ENCODE results near the gene KNSTRN.
A peak's percentile ranks its signal among the peaks of the same experiment; 100 is the strongest.

Gene KNSTRN

GRCh38 chr15:40355976-40356585 lies 26.4 kb upstream of the KNSTRN start:
- peak overlapping the region in 1 of 2 donors; percentile 39 for H3K9ac ChIP-seq (ENCODE audit: low read depth in 1 of 2, low read length in 2 of 2)
- H3K27ac ChIP-seq (ENCODE audit: low read depth, low read length), result no peak overlapping the region
- no peaks in the 10 kb centered on the region for H3K9me3 ChIP-seq (ENCODE audit: control insufficient read depth in 1 of 2, low read length in 2 of 2)

GRCh38 chr15:40357246-40357645 lies 25.3 kb upstream of the KNSTRN start:
- no peak overlapping the region for H3K27ac ChIP-seq (ENCODE audit: low read depth, low read length)
- peaks cover 39 to 41% of the 10 kb centered on the region in 2 donors for H3K4me1 ChIP-seq (ENCODE audit: control insufficient read depth in 1 of 2, insufficient read depth in 2 of 2, low read length in 2 of 2)
- peaks cover 15 to 27% of the 10 kb centered on the region in 2 donors for H3K36me3 ChIP-seq (ENCODE audit: control insufficient read depth in 1 of 2, insufficient read depth in 2 of 2, low read length in 2 of 2)
- H3K4me3 ChIP-seq (ENCODE audit: low read depth in 1 of 2, low read length in 2 of 2), result peak overlapping the region; percentile 8 to 59
- no peaks in the 10 kb centered on the region for H3K9me3 ChIP-seq (ENCODE audit: control insufficient read depth in 1 of 2, low read length in 2 of 2)
- H3K9ac ChIP-seq (ENCODE audit: low read depth in 1 of 2, low read length in 2 of 2), result peak overlapping the region in 1 of 2 donors; percentile 35
- no peaks in the 10 kb centered on the region for H3K27me3 ChIP-seq (ENCODE audit: control insufficient read depth in 1 of 2, insufficient read depth in 2 of 2, low read length in 2 of 2)

More at GRCh38 chr15:40355976-40356585, 26.4 kb upstream of the KNSTRN start:
- peaks cover 15 to 27% of the 10 kb centered on the region in 2 donors for H3K36me3 ChIP-seq (ENCODE audit: control insufficient read depth in 1 of 2, insufficient read depth in 2 of 2, low read length in 2 of 2)
- no peaks in the 10 kb centered on the region for H3K27me3 ChIP-seq (ENCODE audit: control insufficient read depth in 1 of 2, insufficient read depth in 2 of 2, low read length in 2 of 2)
- H3K4me3 ChIP-seq (ENCODE audit: low read depth in 1 of 2, low read length in 2 of 2), result peak overlapping the region in 1 of 2 donors; percentile 29
- H3K4me1 ChIP-seq (ENCODE audit: control insufficient read depth in 1 of 2, insufficient read depth in 2 of 2, low read length in 2 of 2), result peaks cover 39 to 41% of the 10 kb centered on the region in 2 donors

GRCh38 chr15:40357723-40358470 lies 24.6 kb upstream of the KNSTRN start, which contains the start of gene DISP2:
Gene DISP2 (plus strand): TSS chr15:40358219. CDS start chr15:40358322, 103 bp downstream.
- H3K4me1 ChIP-seq (ENCODE audit: control insufficient read depth in 1 of 2, insufficient read depth in 2 of 2, low read length in 2 of 2), result peaks cover 39 to 41% of the 10 kb centered on the region in 2 donors
- H3K9ac ChIP-seq (ENCODE audit: low read depth in 1 of 2, low read length in 2 of 2), result peak within 1 kb of the TSS in 1 of 2 donors; percentile 35
- no peaks in the 10 kb centered on the region for H3K27me3 ChIP-seq (ENCODE audit: control insufficient read depth in 1 of 2, insufficient read depth in 2 of 2, low read length in 2 of 2)
- H3K27ac ChIP-seq (ENCODE audit: low read depth, low read length), result no peak within 1 kb of the TSS
- no peaks in the 10 kb centered on the region for H3K9me3 ChIP-seq (ENCODE audit: control insufficient read depth in 1 of 2, low read length in 2 of 2)
- H3K4me3 ChIP-seq (ENCODE audit: low read depth in 1 of 2, low read length in 2 of 2), result peak within 1 kb of the TSS; percentile 53 to 60
- H3K36me3 ChIP-seq (ENCODE audit: control insufficient read depth in 1 of 2, insufficient read depth in 2 of 2, low read length in 2 of 2), result peaks cover 15 to 27% of the 10 kb centered on the region in 2 donors

GRCh38 chr15:40358471-40359353 lies 23.8 kb upstream of the KNSTRN start:
- Histone ChIP-seq H3K9ac (ENCODE audit: low read depth in 1 of 2, low read length in 2 of 2) (no peak overlapping the region), H3K4me3 (ENCODE audit: low read depth in 1 of 2, low read length in 2 of 2) (peak overlapping the region; percentile 53 to 60), H3K36me3 (ENCODE audit: control insufficient read depth in 1 of 2, insufficient read depth in 2 of 2, low read length in 2 of 2) (peaks cover 15 to 24% of the 10 kb centered on the region in 2 donors), H3K9me3 (ENCODE audit: control insufficient read depth in 1 of 2, low read length in 2 of 2) (no peaks in the 10 kb centered on the region), H3K27me3 (ENCODE audit: control insufficient read depth in 1 of 2, insufficient read depth in 2 of 2, low read length in 2 of 2) (no peaks in the 10 kb centered on the region), H3K4me1 (ENCODE audit: control insufficient read depth in 1 of 2, insufficient read depth in 2 of 2, low read length in 2 of 2) (peaks cover 39 to 41% of the 10 kb centered on the region in 2 donors), H3K27ac (ENCODE audit: low read depth, low read length) (no peak overlapping the region)

GRCh38 chr15:40360015-40360414 lies 22.5 kb upstream of the KNSTRN start:
- H3K4me3 ChIP-seq (ENCODE audit: low read depth in 1 of 2, low read length in 2 of 2), result no peak overlapping the region
- H3K27ac ChIP-seq (ENCODE audit: low read depth, low read length), result no peak overlapping the region
- H3K36me3 ChIP-seq (ENCODE audit: control insufficient read depth in 1 of 2, insufficient read depth in 2 of 2, low read length in 2 of 2), result peaks cover 11 to 14% of the 10 kb centered on the region in 2 donors
- no peaks in the 10 kb centered on the region for H3K27me3 ChIP-seq (ENCODE audit: control insufficient read depth in 1 of 2, insufficient read depth in 2 of 2, low read length in 2 of 2)
- peaks cover 26 to 29% of the 10 kb centered on the region in 2 donors for H3K4me1 ChIP-seq (ENCODE audit: control insufficient read depth in 1 of 2, insufficient read depth in 2 of 2, low read length in 2 of 2)
- no peaks in the 10 kb centered on the region for H3K9me3 ChIP-seq (ENCODE audit: control insufficient read depth in 1 of 2, low read length in 2 of 2)
- H3K9ac ChIP-seq (ENCODE audit: low read depth in 1 of 2, low read length in 2 of 2), result no peak overlapping the region

GRCh38 chr15:40361640-40362039 lies 20.9 kb upstream of the KNSTRN start:
- no peaks in the 10 kb centered on the region for H3K27me3 ChIP-seq (ENCODE audit: control insufficient read depth in 1 of 2, insufficient read depth in 2 of 2, low read length in 2 of 2)
- no peak overlapping the region for H3K4me3 ChIP-seq (ENCODE audit: low read depth in 1 of 2, low read length in 2 of 2)
- no peak overlapping the region for H3K9ac ChIP-seq (ENCODE audit: low read depth in 1 of 2, low read length in 2 of 2)
- H3K4me1 ChIP-seq (ENCODE audit: control insufficient read depth in 1 of 2, insufficient read depth in 2 of 2, low read length in 2 of 2), result peaks cover 13 to 14% of the 10 kb centered on the region in 2 donors
- H3K9me3 ChIP-seq (ENCODE audit: control insufficient read depth in 1 of 2, low read length in 2 of 2), result no peaks in the 10 kb centered on the region
- peaks cover under 1 to 2% of the 10 kb centered on the region in 2 donors for H3K36me3 ChIP-seq (ENCODE audit: control insufficient read depth in 1 of 2, insufficient read depth in 2 of 2, low read length in 2 of 2)
- no peak overlapping the region for H3K27ac ChIP-seq (ENCODE audit: low read depth, low read length)

GRCh38 chr15:40363611-40364010 lies 18.9 kb upstream of the KNSTRN start:
- H3K4me3 ChIP-seq (ENCODE audit: low read depth in 1 of 2, low read length in 2 of 2), result no peak overlapping the region
- H3K27ac ChIP-seq (ENCODE audit: low read depth, low read length), result no peak overlapping the region
- no peaks in the 10 kb centered on the region for H3K27me3 ChIP-seq (ENCODE audit: control insufficient read depth in 1 of 2, insufficient read depth in 2 of 2, low read length in 2 of 2)
- H3K9me3 ChIP-seq (ENCODE audit: control insufficient read depth in 1 of 2, low read length in 2 of 2), result no peaks in the 10 kb centered on the region
- no peaks in the 10 kb centered on the region for H3K36me3 ChIP-seq (ENCODE audit: control insufficient read depth in 1 of 2, insufficient read depth in 2 of 2, low read length in 2 of 2)
- H3K9ac ChIP-seq (ENCODE audit: low read depth in 1 of 2, low read length in 2 of 2), result no peak overlapping the region
- peaks cover 13 to 20% of the 10 kb centered on the region in 2 donors for H3K4me1 ChIP-seq (ENCODE audit: control insufficient read depth in 1 of 2, insufficient read depth in 2 of 2, low read length in 2 of 2)

- no peak overlapping the region for H3K9ac ChIP-seq (ENCODE audit: low read depth in 1 of 2, low read length in 2 of 2)
- no peaks in the 10 kb centered on the region for H3K36me3 ChIP-seq (ENCODE audit: control insufficient read depth in 1 of 2, insufficient read depth in 2 of 2, low read length in 2 of 2)
- H3K4me1 ChIP-seq (ENCODE audit: control insufficient read depth in 1 of 2, insufficient read depth in 2 of 2, low read length in 2 of 2), result peaks cover 10 to 17% of the 10 kb centered on the region in 2 donors
Observed at GRCh38 chr15:40364251-40364650, 18.3 kb upstream of the KNSTRN start.

GRCh38 chr15:40365016-40365415 lies 17.5 kb upstream of the KNSTRN start:
- H3K9me3 ChIP-seq (ENCODE audit: control insufficient read depth in 1 of 2, low read length in 2 of 2), result no peaks in the 10 kb centered on the region
- no peak overlapping the region for H3K27ac ChIP-seq (ENCODE audit: low read depth, low read length)
- H3K27me3 ChIP-seq (ENCODE audit: control insufficient read depth in 1 of 2, insufficient read depth in 2 of 2, low read length in 2 of 2), result no peaks in the 10 kb centered on the region
- peaks cover 10 to 17% of the 10 kb centered on the region in 2 donors for H3K4me1 ChIP-seq (ENCODE audit: control insufficient read depth in 1 of 2, insufficient read depth in 2 of 2, low read length in 2 of 2)
- no peaks in the 10 kb centered on the region for H3K36me3 ChIP-seq (ENCODE audit: control insufficient read depth in 1 of 2, insufficient read depth in 2 of 2, low read length in 2 of 2)
- no peak overlapping the region for H3K9ac ChIP-seq (ENCODE audit: low read depth in 1 of 2, low read length in 2 of 2)
- no peak overlapping the region for H3K4me3 ChIP-seq (ENCODE audit: low read depth in 1 of 2, low read length in 2 of 2)

More at GRCh38 chr15:40364251-40364650, 18.3 kb upstream of the KNSTRN start:
- Histone ChIP-seq H3K4me3 (ENCODE audit: low read depth in 1 of 2, low read length in 2 of 2) (no peak overlapping the region), H3K9me3 (ENCODE audit: control insufficient read depth in 1 of 2, low read length in 2 of 2) (no peaks in the 10 kb centered on the region), H3K27me3 (ENCODE audit: control insufficient read depth in 1 of 2, insufficient read depth in 2 of 2, low read length in 2 of 2) (no peaks in the 10 kb centered on the region), H3K27ac (ENCODE audit: low read depth, low read length) (no peak overlapping the region)

Data from duodenal mucosa (tissue), 2 donors.